Skeletal muscle satellite cell (primary cell): ENCODE data around the gene ABAT.
A peak's percentile ranks its signal among the peaks of the same experiment; 100 is the strongest.
"Not testable (repeated sequence)": the region's sequence is repeated elsewhere in the genome, so short reads cannot be mapped to it uniquely, and the experiment has no call there.

ENCODE experiments used
- H3K27me3 ChIP-seq: 2 replicates; pipeline ENCODE4 v1.7.0; 2013; ENCODE audit warnings: low read length; ENCODE audit not compliant: control insufficient read depth, insufficient read depth
- H3K36me3 ChIP-seq: 2 replicates; pipeline ENCODE4 v1.7.0; 2013; ENCODE audit warnings: mild to moderate bottlenecking, control low read depth, low read length; ENCODE audit not compliant: insufficient read depth
- H3K4me1 ChIP-seq: 2 replicates; pipeline ENCODE4 v1.7.0; 2013; ENCODE audit warnings: low read length; ENCODE audit not compliant: control insufficient read depth, insufficient read depth
- H3K4me2 ChIP-seq: 2 replicates; pipeline ENCODE4 v1.7.0; 2013; ENCODE audit warnings: mild to moderate bottlenecking, low read length
- H3K4me3 ChIP-seq: 2 replicates; pipeline ENCODE4 v1.7.0; 2013; ENCODE audit warnings: low read length
- H3K9ac ChIP-seq: 2 replicates; pipeline ENCODE4 v1.7.0; 2013; ENCODE audit warnings: mild to moderate bottlenecking, low read depth, low read length, moderate library complexity
- H3K9me3 ChIP-seq: replicated peaks from 2 replicates; pipeline ENCODE4 v1.7.0; 2013; ENCODE audit warnings: mild to moderate bottlenecking, control low read depth, low read length

The ABAT gene

DNA sequence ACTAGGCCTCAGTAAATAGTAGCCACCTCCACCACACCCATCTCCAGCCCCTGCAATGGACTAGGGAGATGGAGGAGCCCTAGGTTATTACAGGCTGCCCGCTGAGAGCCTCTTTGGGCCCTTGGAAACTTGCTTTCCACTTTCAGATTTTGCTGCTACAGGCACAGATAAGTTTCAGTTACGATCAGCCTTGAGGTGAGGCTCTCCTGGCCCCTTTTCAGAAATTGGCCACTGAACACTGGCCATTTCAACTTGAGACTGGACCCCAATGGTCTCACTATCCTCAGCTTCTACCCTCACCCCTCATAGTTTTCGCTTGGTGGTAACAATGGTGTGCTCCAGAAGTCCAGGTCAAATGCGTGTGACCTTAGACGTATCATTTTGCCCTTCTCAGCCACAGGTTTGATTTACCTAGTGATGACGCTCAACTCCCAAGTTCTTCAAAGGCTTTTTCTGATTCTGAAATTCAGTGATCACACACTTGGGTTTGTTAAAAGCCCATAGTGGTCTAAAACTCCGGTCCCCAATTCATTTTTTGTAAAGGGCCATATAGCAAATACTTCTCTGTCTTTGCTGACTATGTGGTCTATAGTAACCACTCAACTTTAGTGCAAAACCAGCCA is 124.2 kb downstream of the ABAT start:
- H3K9ac ChIP-seq: peak overlapping the region; percentile 96
- peak overlapping the region; percentile 85 for H3K4me3 ChIP-seq
- H3K4me1 ChIP-seq: peaks cover 28% of the 10 kb centered on the region
- peaks cover 23% of the 10 kb centered on the region for H3K36me3 ChIP-seq
- H3K9me3 ChIP-seq: no peaks in the 10 kb centered on the region
- H3K4me2 ChIP-seq: peak overlapping the region; percentile 91
- no peaks in the 10 kb centered on the region for H3K27me3 ChIP-seq

DNA sequence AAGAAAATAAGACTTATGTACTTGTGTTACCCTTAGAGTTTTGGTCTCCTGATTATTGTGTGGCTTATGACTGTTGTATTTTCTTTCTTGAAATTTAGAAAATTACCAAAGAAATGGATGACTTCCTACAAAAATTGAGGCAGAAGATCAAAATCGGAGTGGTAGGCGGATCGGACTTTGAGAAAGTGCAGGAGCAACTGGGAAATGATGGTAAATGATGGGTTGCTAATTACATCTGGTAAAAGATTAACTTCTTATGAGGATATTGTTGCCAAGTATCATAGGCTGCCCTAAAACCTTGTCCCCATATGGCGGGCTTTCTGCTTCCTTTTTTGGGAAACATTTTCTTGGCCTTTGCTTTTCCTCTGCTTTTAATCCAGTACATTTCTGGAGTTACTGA is 127.3 kb downstream of the ABAT start:
- Histone ChIP-seq H3K4me3 (no peak overlapping the region), H3K4me2 (no peak overlapping the region), H3K27me3 (no peaks in the 10 kb centered on the region), H3K36me3 (peaks cover 49% of the 10 kb centered on the region), H3K9ac (no peak overlapping the region), H3K9me3 (no peaks in the 10 kb centered on the region), H3K4me1 (peaks cover 22% of the 10 kb centered on the region)

DNA sequence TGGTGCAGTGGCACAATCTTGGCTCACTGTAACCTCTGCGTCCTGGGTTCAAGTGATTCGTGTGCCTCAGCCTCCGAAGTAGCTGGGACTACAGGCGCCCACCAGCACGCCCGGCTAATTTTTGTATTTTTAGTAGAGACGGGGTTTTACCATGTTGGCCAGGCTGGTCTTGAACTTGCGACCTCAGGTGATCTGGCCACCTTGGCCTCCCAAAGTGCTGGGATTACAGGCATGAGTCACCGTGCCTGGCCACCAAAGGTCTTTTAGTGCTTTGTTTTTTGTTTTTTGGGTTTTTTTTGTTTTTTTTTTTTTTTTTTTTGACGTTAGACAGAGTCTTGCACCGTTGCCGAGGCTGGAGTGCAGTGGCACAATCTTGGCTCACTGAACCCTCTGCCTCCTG is 129.3 kb downstream of the ABAT start:
- H3K27me3 ChIP-seq, H3K4me3 ChIP-seq, H3K4me2 ChIP-seq, H3K9me3 ChIP-seq, H3K9ac ChIP-seq: not testable (repeated sequence)
- peaks cover 17% of the 10 kb centered on the region for H3K4me1 ChIP-seq
- H3K36me3 ChIP-seq: peaks cover 67% of the 10 kb centered on the region

DNA sequence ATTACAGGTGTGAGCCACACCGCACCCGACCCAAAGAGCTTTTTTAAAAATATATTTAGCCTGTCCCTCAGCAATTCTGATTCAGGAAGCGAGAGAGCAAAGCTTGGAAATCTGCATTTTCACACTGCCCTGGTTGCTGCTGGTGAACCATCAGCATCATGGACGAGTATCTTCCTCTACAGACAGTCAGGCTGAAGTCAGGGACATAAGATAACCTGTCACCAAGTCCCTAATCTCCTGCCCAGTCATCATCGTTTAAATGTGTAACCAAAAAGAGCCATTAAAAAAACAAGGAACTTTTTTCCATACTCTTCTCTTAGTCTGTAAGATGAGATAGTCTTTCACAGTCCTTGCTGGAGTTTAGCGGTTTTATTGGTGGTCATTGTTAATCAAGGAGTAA is 129.9 kb downstream of the ABAT start:
- Histone ChIP-seq H3K9ac (no peak overlapping the region), H3K27me3 (no peaks in the 10 kb centered on the region), H3K4me1 (peaks cover 11% of the 10 kb centered on the region), H3K36me3 (peaks cover 73% of the 10 kb centered on the region), H3K9me3 (no peaks in the 10 kb centered on the region), H3K4me2 (no peak overlapping the region), H3K4me3 (no peak overlapping the region)

DNA sequence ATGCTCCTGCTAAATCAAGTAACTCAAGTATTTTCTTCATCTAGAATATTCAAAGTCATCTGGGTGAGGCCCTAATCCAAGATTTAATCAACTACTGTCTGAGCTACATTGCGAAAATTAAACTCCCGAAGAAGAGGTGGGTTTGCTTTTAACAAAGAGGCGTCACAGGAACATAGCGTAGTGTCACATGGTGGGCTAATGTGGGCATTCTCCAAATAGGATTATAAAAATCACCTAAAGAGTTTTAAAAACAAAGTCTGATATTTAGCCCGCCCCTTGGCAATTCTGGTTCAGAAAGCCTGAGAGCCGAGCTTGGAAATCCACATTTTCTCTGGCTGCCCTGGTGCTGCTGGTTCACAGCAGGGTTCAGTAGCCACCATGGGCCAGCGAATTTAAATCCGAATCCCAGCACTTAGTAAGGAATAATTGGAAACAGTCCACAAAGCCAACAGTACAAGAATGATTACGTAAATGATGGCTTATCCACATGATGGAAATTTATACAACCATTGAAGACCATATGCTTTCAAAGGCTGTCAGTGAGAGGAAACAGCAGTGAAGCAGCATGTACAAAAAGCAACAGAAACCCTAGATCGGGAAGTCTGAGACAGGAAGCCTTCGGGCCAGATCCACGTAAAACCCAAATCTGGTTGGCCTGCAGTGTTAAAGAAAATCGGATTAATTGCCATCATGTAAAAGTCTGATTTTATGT is 132.0 kb downstream of the ABAT start:
- Histone ChIP-seq H3K36me3 (peaks cover 90% of the 10 kb centered on the region), H3K4me1 (no peaks in the 10 kb centered on the region), H3K9ac (no peak overlapping the region), H3K9me3 (no peaks in the 10 kb centered on the region), H3K4me3 (no peak overlapping the region), H3K27me3 (no peaks in the 10 kb centered on the region), H3K4me2 (no peak overlapping the region)

DNA sequence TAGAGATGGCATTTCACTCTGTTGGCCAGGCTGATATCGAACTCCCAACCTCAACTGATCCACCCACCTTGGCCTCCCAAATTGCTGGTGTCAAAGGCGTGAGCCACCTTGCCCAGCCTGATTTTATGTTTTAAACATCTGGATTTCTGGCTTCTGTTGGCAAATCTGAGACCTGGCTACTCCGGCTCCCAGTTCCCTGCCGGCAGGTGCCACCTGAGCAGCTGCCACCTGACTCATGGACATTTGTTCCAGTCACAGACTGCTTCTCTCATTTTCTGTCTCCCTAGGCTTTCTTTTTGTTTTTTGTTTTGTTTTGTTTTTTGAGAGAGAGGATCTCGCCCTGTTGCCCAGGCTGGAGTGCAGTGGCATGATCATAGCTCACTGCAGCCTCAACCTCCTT is 132.8 kb downstream of the ABAT start:
- Histone ChIP-seq H3K4me2 (no peak overlapping the region), H3K4me3 (no peak overlapping the region), H3K36me3 (peaks cover 91% of the 10 kb centered on the region), H3K4me1 (no peaks in the 10 kb centered on the region), H3K9ac (no peak overlapping the region), H3K9me3 (no peaks in the 10 kb centered on the region), H3K27me3 (no peaks in the 10 kb centered on the region)

DNA sequence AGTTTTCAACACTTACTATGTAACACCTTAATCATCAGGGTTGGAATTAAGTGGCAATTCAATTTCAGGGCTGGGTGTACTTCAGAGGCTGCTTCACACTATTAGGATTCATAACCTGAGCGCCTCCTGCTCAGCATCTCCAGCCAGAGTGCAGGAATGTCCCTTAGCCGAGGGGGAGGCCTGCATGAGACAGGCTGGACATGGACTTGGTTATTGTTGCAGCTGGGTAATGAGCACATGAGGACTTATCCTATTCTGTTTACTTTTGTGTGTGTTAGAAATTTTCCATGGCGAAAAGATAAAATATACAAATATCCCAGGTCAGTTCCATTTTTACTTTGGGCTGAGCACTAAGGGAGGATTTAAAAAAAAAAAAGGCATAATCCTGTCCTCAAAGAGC is 133.6 kb downstream of the ABAT start:
- Histone ChIP-seq H3K9ac (no peak overlapping the region), H3K36me3 (peaks cover 91% of the 10 kb centered on the region), H3K4me2 (no peak overlapping the region), H3K27me3 (no peaks in the 10 kb centered on the region), H3K4me3 (no peak overlapping the region), H3K9me3 (no peaks in the 10 kb centered on the region), H3K4me1 (no peaks in the 10 kb centered on the region)

DNA sequence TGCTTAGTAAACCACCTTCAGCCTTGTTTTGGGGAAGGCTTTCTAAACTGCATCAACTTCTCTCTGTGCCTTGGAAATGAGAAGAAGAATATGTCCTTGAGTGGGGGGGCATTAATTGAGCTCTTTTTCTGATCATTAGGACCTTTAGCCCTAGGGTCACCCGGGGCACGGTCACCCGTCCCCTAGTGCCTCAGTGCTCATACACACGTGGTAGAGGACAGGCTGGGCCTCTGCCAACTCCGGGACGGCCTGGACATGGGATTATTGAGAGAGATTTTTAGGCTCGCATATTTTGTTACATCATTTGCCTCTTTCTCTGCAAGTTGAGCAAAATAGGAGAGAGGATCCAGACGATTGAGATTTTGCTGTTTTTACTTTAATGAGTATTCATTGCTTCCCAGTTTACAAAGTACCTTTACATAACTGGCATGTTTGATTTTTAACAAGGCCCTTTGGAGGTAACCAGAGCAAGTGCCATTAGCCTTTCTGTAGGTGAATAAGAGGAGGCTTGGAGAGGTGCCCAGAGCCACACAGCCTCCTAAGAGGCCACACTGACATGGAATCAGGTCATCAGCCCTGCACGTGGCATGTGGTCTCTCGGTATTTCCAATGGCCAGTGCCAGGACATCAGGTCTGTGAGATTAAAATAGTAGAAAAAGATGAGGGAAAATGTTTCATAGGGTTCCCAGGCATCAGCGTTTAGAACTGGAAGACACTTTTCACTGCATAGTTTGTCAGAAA is 134.4 kb downstream of the ABAT start:
- Histone ChIP-seq H3K4me2 (no peak overlapping the region), H3K9me3 (no peaks in the 10 kb centered on the region), H3K27me3 (no peaks in the 10 kb centered on the region), H3K9ac (no peak overlapping the region), H3K4me3 (no peak overlapping the region), H3K36me3 (peaks cover 94% of the 10 kb centered on the region), H3K4me1 (no peaks in the 10 kb centered on the region)

DNA sequence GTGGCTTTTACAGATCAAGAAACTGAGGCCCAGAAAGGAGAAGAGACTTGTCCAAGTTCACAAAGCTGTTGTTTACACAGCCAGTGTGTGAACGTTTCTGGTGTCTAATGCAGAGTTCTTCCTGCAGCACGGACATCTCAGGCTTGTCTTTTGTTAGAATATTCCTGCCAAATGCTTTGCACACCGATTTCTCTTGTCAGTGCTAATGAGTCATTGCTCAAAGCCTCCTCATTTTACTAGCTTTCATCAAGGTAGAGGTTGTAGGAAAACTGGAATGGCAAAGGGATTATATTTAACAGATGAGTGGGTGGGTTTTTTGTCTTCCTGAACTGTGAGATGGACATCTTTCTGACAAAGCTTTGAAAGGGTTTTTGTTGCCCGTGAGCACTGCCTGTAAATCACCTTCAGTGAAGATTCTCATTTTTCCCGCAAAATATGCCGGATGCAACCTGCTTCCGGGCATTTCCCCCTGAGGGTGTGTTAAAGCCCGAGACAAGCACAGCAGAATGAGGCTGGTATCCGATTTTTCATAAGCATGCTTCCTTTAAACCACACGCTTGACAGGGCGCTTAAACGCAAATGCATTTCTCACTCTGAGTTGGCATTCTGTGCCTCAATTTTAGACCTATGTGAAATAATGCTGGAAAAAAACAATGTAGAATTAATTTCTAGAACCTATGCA is 137.9 kb downstream of the ABAT start:
- Histone ChIP-seq H3K4me1 (no peaks in the 10 kb centered on the region), H3K9me3 (no peaks in the 10 kb centered on the region), H3K4me3 (no peak overlapping the region), H3K4me2 (no peak overlapping the region), H3K9ac (no peak overlapping the region), H3K27me3 (no peaks in the 10 kb centered on the region), H3K36me3 (peaks cover 94% of the 10 kb centered on the region)

DNA sequence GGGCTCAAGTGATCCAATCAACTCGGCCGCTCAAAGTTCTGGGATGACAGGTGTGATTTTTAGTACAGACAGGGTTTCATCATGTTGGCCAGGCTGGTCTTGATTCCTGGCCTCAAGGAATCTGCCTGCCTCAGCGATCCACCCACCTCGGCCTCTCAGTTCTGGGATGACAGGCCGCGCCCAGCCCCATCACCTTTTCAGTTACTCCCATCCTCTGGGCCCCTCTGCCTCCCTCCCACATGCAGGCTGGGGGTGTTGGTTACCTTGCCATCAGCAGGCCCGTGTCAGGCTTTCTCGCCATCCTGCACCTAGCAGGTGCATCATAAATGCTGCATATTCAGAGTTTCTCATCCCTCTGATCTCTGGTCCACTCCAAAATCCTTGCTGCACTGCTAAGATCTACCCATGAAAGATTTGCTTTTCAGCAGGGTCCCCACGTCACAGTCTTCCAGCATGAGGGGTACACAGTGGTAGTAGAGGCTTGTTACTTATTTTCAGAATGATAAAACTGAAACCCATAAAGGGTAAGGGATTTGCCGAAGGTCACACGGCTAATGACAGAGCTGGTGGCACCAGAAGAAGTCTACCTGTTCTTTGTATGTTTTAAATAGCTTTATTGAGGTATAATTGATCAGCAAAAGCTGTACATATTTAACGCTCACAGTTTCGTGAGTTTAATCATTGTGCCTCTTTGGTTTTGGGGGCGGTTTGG is 139.8 kb downstream of the ABAT start:
- Histone ChIP-seq H3K9me3 (no peaks in the 10 kb centered on the region), H3K36me3 (peaks cover 93% of the 10 kb centered on the region), H3K9ac (no peak overlapping the region), H3K4me1 (no peaks in the 10 kb centered on the region), H3K27me3 (no peaks in the 10 kb centered on the region), H3K4me3 (no peak overlapping the region), H3K4me2 (no peak overlapping the region)
